Chondrocyte (in vitro differentiated cells): ENCODE data around the gene SGSM1. TPM values are rescaled to one million over a fixed set of nuclear protein-coding genes. Genes with fewer than 3 reads are reported as not detected.

ENCODE experiments used
- DNase-seq: peaks from one replicate; pipeline ENCODE4 v3.0.0; 2021; ENCODE audit warnings: mixed read lengths, low spot score
- H3K27ac Mint-ChIP-seq: one replicate; pipeline ENCODE4 v1.8.0; 2021; ENCODE audit warnings: mild to moderate bottlenecking, moderate library complexity, mixed read lengths; ENCODE audit not compliant: unreplicated experiment
- H3K27me3 Mint-ChIP-seq: 2 replicates; pipeline ENCODE4 v1.8.0; 2021; ENCODE audit warnings: low read depth, mixed read lengths
- H3K36me3 Mint-ChIP-seq: 2 replicates; pipeline ENCODE4 v1.8.0; 2021; ENCODE audit warnings: low read depth, mixed read lengths
- H3K4me1 Mint-ChIP-seq: 2 replicates; pipeline ENCODE4 v1.8.0; 2021; ENCODE audit warnings: low read depth, mild to moderate bottlenecking, mixed read lengths
- H3K4me3 Mint-ChIP-seq: one replicate; pipeline ENCODE4 v1.8.0; 2021; ENCODE audit warnings: mild to moderate bottlenecking, moderate library complexity, mixed read lengths; ENCODE audit not compliant: unreplicated experiment
- H3K9me3 Mint-ChIP-seq: 2 replicates; pipeline ENCODE4 v1.8.0; 2021; ENCODE audit warnings: low read depth, mixed read lengths
- total RNA-seq: library from RNA; stranded (reverse); gene quantifications from 3 replicates; pipeline ENCODE4 v1.2.1, GENCODE V29; 2021
- TF ChIP-seq, protein P1 (sequence below): fragments of 200-600 bp; sonication (generic); IDR thresholded peaks from 2 replicates; pipeline ENCODE4 v1.5.0; 2021; ENCODE audit warnings: antibody characterized with exemption, mild to moderate bottlenecking, moderate library complexity

SGSM1 gene
- total RNA-seq, 1 donor from 2014 or later = 0.05 TPM

DNA sequence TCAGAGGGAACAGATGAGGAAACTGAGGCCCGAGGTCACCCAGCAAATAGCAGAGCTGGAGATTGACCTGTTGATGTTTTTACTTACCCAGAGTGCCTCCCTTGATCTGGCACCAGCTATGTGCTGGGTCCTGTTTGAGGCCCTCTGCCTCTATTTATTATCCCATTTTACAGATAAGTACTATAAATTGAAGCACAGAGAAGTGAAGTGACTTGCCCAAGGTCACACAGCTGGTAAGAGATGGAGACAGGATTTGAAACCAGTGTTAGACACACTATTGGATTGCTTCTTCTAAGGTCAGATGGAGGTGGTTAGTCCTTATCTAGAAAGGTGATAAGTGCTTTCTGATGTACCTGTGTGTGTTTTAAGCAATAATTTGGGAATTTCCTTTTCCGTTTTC is 13.5 kb downstream of the SGSM1 start:
- Mint-ChIP-seq H3K27me3 (peaks cover 35% of the 10 kb centered on the region), H3K36me3 (no peaks in the 10 kb centered on the region), H3K4me1 (peaks cover 6% of the 10 kb centered on the region), H3K9me3 (peaks cover 9% of the 10 kb centered on the region), H3K27ac (no peak overlapping the region), H3K4me3 (no peak overlapping the region)
- TF ChIP-seq, protein P1, sequence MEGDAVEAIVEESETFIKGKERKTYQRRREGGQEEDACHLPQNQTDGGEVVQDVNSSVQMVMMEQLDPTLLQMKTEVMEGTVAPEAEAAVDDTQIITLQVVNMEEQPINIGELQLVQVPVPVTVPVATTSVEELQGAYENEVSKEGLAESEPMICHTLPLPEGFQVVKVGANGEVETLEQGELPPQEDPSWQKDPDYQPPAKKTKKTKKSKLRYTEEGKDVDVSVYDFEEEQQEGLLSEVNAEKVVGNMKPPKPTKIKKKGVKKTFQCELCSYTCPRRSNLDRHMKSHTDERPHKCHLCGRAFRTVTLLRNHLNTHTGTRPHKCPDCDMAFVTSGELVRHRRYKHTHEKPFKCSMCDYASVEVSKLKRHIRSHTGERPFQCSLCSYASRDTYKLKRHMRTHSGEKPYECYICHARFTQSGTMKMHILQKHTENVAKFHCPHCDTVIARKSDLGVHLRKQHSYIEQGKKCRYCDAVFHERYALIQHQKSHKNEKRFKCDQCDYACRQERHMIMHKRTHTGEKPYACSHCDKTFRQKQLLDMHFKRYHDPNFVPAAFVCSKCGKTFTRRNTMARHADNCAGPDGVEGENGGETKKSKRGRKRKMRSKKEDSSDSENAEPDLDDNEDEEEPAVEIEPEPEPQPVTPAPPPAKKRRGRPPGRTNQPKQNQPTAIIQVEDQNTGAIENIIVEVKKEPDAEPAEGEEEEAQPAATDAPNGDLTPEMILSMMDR = no peak
- no peak for DNase-seq

DNA sequence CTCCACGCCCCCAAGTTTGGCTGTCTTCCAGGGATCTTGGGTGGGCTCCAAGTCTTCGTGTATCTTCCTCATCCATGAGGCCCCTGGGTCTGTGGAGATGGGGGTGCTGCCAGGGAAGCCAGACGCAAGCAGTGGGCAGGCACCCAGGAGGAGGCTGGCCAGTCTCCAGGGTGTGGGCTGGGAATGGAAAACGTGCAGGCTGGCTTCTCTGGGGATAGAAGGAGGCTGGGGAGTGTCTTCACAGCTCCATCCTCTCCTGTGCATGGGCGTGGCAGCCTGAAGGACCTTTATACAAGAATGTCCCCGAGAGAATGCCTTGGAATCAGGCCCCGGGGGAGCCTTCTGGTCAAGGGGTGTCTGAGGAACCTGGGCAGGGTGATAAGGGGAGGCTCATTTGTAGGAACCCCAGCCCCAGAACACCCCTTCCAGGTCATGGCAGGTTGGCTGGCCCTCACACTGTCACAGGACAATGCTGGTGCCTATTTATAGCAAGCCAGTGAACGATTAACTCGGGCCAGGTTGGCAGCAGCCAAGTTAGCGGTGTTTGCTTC is 14.0 kb downstream of the SGSM1 start:
- H3K4me1 Mint-ChIP-seq = peaks cover 6% of the 10 kb centered on the region
- H3K4me3 Mint-ChIP-seq = no peak overlapping the region
- peaks cover 8% of the 10 kb centered on the region for H3K9me3 Mint-ChIP-seq
- no peak overlapping the region for H3K27ac Mint-ChIP-seq
- peaks cover 38% of the 10 kb centered on the region for H3K27me3 Mint-ChIP-seq
- TF ChIP-seq, protein P1 = no peak
- H3K36me3 Mint-ChIP-seq = no peaks in the 10 kb centered on the region
- DNase-seq = no peak

DNA sequence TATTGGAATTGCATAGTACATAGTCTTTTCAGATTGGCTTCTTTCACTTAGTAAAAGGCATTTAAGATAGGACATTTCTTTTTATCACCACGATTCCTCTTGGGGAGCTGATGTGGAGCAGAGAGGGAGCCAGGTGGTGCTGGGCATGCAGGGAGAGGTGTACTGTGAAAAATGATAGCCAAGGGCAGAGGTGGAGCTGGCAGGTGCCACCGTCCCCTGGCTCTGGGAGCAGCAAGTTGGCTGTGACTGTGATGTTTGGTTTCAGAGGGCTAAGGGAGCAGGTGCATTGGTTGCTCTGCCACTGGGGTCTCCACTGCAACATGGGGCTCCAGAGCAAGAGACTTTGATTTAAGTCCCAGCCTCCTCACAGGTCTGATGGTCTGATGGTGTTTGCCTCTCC is 16.5 kb downstream of the SGSM1 start:
- H3K27me3 Mint-ChIP-seq = peaks cover 39% of the 10 kb centered on the region
- H3K4me3 Mint-ChIP-seq = no peak overlapping the region
- DNase-seq = no peak
- no peaks in the 10 kb centered on the region for H3K9me3 Mint-ChIP-seq
- no peaks in the 10 kb centered on the region for H3K36me3 Mint-ChIP-seq
- H3K27ac Mint-ChIP-seq = no peak overlapping the region
- peaks cover 6% of the 10 kb centered on the region for H3K4me1 Mint-ChIP-seq
- TF ChIP-seq, protein P1 = no peak

DNA sequence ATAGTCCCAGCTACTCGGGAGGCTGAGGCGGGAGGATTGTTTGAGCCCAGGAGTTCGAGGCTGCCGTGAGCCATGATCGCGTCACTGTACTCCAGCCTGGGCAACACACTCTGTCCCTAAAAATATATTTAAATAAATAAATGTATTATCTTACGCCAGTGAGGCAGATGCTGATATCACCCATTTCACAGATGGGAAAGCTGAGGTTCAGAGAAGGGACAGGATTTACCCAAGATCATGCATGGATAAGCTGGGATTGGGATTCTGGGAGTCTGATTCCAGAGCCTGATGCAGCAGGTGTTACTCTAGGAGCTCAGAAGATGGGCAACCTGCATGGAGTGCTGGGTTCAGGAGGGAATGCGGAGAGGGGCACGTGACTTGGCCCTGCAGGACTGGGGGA is 17.8 kb downstream of the SGSM1 start:
- H3K27me3 Mint-ChIP-seq = peaks cover 45% of the 10 kb centered on the region

DNA sequence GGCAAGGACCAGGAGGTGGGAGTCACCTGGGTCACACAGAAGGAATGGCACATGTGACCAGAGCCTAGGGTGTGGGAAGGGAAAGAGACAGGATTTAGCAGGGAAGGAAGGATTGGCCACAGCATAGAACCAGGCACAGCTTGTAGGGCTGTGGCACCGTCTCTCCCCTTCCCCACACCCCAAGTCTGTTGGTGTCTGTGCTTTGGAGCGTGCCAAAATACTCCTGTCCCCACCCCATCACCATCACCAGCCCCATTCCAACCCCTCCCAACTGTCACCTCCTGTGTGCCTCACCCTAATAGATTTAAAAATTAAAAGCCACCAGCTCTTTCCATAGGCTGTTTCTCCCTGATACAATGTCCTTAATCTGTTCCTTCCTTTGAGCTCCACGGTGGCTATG is 18.2 kb downstream of the SGSM1 start:
- H3K4me1 Mint-ChIP-seq = peaks cover 6% of the 10 kb centered on the region
- DNase-seq = peak; percentile 11
- no peak overlapping the region for H3K4me3 Mint-ChIP-seq
- H3K27ac Mint-ChIP-seq = no peak overlapping the region
- no peaks in the 10 kb centered on the region for H3K9me3 Mint-ChIP-seq
- no peaks in the 10 kb centered on the region for H3K36me3 Mint-ChIP-seq
- peaks cover 50% of the 10 kb centered on the region for H3K27me3 Mint-ChIP-seq
- TF ChIP-seq, protein P1 = no peak

More for the DNA sequence above, 17.8 kb downstream of the SGSM1 start:
- TF ChIP-seq, protein P1 = no peak
- no peak for DNase-seq
- Mint-ChIP-seq H3K4me1 (peaks cover 6% of the 10 kb centered on the region), H3K9me3 (no peaks in the 10 kb centered on the region), H3K27ac (no peak overlapping the region), H3K36me3 (no peaks in the 10 kb centered on the region), H3K4me3 (no peak overlapping the region)
